GM10847 (cell line): ENCODE data around the gene SPATS2.

Experiments
- POLR2A ChIP-seq: IDR thresholded peaks from 2 replicates; pipeline ENCODE4 v1.6.1; 2011; ENCODE audit not compliant: insufficient read length; ENCODE audit errors: extremely low read depth

SPATS2 gene

DNA sequence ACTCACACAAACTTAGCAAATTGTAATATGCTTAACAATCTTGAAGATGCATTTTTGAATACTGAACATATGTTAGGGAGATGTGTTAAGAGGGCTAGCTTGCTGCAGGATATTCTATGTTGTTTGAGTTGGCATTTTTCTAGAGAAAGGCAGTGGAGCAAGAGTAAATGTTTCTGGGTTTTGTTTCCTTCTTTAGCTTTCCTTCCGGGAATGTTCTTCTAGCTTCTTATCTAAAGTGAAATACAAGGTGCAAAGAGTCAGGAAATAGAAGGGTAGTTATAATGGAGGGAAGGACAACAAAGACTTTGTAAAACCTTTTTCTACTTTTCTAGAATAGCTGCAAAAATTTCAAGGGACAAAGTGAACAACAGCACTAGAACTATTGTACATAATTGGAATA is 94.0 kb downstream of the SPATS2 start:
- no peak for TF ChIP-seq POLR2A

DNA sequence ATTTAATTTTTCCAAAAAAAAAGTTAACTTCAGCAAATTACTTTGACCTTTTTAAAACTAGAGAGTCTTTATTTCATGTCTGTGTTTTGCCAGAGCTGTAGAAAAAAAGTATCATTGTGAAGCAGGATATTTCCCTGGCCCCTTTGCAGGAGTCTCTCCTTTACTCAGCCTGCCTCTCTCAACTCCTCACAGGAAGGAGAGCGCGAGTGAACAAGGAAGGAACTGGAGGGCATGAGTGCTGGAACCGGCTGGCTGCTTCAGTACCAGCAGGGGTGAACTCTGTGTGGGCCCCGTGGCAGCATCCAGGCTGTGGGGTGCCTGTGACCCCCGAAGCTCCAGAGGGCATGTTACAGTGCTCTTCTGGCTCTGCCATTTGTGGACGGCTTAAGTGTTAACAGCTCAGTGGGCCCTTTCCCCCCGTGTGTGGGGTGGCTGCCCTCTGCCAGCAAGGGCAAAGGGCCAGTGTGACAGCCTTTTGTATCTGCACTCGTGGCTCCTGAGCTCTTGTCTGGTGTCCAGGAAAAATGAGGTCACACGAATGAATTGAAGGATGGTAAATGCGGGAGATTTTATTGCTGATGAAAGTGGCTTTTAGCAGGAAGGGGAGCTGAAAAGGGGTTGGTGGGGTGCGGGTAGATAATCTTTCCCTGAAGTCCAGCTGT is 95.0 kb downstream of the SPATS2 start:
- TF ChIP-seq POLR2A: no peak

DNA sequence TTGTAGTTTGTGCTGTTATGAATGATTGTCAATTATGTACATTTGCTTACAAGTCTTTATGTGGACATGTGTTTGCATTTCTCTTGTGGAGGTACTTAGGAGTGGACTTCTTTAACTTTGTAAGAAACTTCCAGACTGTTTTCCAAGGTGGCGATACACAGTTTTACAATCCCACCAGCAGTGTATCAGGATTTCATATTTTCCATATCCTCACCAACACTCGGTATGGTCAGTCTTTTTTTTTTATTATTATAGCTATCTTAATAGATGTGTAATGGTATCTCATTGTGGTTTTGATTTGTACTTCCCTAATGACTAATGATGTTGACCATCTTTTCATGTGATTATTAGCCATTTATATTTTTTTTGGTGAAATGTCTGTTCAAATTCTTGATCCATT is 97.9 kb downstream of the SPATS2 start:
- TF ChIP-seq POLR2A: no peak

DNA sequence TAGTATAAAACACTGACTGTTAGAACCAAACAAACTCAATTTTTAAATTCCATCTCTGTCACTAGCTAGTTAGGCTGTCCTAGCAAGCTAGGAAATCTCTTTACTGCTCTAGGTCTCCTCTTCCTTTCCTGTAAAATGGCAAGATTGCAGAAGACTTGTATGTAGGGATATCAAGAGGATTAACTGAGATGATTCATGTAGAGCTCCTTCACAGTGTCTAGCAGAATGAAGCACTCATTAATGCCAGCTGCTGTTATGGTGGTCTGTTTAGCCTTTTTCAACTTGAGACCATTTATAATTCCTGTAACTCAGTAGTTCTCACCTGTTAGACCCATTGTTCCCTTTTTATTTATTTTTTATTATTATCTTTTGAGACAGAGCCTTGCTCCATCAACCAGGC is 103.7 kb downstream of the SPATS2 start:
- TF ChIP-seq POLR2A: no peak

DNA sequence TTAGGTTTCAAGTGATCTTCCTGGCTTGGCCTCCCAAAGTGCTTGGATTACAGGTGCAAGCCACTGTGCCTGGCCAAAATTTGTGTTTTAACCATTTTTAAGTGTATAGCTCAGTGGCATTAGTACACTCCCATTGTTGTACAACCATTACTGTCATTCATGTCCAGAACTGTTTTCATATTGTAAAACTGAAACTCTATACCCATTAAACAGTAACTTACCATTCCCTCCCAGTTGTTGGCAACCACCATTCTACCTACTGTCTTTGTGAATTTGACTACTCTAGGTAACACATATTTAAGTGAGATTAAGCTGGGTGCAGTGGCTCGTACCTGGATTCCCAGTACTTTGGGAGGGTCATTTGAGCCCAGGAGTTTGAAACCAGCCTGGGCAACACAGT is 104.3 kb downstream of the SPATS2 start:
- TF ChIP-seq POLR2A: no peak

DNA sequence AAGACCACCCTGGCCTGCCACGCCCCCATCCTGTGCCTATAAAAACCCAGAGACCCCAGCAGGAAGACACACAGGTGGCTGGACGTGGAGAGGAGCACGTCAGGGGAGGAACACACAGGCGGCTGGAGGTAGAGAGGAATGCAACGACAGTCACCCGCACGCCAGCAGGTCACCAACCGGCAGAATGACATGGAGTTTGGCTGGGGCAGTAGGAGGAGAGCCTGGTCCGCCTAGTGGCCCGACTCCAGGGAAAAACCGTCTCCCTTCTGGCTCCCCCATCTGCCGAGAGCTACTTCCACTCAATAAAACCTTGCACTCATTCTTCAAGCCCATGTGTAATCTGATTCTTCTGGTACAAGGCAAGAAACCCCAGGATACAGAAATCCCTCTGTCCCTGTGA is 108.8 kb downstream of the SPATS2 start:
- TF ChIP-seq POLR2A: no peak

DNA sequence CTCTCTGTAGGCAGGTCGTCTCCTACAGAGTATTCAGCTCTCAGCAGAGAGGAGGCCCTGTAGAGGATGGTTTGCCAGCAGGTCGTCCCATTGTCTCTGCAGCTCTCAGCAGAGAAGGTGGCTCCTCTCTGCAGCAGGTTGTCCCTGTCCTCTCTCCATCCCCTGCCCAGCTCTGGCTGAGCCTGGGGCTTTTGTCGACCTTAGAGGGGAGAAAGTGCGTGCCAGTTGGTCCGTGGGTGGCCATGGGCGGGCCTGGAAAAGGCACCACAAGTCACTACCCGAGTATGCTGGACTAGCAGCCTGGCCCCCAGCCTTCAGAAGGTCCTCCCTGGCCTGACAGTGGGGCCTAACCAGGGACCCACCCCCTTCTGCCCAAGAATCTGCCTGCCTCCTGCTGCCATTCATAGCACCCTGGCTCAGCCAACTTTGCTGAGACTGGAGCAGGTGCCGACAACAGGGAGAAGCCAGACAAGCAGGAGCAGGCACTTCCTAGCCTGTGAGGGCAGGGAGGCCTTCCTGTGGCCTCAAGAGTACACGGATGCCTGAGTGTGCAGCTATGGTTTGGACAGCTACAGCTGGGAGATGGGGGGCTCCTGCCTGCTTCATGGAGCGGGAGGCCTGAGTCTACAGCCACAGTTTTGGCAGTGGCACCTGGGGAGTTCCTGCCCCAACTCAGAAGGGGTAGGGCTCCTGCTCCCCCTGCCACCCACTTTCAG is 111.8 kb downstream of the SPATS2 start:
- no peak for TF ChIP-seq POLR2A

DNA sequence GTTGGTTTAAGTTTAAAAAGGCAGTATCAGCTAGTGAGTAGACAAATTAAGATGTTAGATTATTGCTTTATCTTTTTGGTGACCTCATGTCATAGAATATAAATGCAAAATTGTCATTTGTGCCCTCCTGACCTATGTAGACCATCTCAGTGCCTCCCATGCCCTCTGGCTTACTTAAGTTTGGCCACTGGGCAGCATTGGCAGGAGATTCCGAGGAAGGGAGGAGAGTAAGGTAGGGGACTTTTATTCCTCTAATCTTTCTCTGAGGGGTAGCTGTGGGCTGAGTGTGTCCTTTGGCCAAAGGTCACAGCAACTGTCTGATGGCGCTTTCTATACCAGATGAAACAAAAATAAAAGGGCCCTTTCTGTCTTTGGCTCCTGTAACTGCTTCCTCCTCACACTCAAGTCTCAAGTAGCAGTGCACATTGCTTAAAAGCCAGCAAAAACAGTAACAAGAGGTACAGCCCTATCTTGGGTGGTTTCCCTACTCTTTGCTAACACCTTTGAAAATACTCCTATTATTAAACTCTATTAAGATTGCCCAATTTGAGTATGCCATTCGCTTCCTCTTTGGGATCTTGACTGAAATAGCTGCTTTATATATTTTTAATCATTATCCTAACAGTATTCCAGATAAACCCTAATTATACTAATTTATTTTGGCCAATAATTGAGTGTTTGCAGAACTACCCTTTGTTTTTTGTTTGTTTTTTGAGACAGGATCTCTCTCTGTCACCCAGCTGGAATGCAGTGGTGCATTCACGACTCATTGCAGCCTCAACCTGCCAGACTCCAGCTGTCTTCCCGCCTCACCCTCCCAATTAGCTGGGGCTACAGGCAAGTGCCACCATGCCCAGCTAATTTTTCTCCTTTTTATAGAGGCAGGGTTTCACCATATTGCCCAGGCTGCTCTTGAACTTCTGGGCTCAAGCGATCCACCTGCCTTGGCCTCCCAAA is 115.1 kb downstream of the SPATS2 start:
- TF ChIP-seq POLR2A: no peak

DNA sequence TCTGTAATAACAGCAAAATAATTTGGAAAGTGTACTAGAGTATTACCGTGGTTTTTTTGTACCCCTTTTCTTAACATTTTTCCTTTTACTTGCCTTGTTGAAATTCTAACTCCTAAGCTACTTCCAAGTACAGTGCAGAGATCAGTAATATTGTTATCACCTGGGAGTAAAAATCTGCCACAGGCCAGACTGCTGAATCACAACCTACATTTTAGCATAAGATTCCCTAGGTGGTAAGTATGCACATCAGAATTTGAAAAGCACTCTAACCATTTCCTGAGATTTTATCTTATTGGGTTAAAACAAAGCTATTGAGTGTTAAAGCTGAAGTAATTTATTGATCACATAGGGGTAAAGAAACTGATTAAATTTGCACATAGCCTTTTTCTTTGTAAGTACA is 116.4 kb downstream of the SPATS2 start:
- TF ChIP-seq POLR2A: no peak

DNA sequence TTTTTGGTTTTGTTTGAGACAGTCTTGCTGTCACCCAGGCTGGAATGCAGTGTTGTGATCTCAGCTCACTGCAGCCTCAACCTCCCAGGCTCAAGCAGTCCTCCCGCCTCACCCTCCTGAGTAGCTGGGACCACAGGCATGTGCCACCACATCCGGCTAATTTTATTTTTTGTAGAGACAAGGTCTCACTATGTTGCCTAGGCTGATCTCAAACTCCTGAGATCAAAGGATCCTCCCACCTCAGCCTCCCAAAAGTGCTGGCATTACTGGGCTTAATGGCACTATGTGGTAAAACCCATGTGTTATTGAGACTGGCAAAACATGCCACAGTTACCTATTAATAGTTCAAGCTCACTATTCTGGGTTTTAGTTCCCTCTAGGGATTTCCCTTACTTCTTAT is 120.3 kb downstream of the SPATS2 start:
- TF ChIP-seq POLR2A: no peak

DNA sequence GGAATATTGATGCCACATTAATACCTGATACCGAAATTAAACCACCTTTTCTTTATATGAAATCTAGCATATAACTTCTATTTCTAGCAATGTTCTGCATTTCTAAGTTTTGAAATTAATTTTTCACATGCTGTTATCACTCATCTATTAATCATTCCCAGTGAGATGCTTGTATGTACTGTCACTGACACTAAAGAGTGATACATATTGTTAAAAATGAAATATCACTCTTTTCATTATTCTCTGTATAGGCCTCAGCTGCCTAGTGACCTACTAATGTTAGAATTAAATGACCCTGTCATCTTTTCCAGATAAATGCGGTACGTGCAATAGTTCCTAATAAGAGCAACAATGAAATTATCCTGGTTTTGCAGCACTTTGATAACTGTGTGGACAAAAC is 121.9 kb downstream of the SPATS2 start:
- TF ChIP-seq POLR2A: no peak

DNA sequence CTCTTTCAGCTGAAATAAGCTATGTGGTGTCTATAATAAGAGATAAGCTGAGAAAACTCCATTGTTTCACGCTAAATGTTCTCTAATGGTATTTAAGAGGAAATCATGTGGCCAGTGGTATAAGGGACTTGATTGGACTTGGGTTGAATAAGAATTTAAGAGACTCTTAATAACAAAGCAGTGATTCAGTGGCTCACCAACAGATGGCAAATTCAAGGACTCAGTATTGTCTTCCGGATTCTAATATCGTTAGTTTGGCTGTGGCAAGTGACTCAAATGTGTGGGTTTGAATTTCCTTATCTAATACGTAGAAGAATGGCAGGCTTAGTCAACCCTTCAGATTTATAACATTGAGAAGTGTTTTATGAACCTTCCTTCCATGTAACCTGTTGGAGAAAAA is 122.5 kb downstream of the SPATS2 start:
- no peak for TF ChIP-seq POLR2A

DNA sequence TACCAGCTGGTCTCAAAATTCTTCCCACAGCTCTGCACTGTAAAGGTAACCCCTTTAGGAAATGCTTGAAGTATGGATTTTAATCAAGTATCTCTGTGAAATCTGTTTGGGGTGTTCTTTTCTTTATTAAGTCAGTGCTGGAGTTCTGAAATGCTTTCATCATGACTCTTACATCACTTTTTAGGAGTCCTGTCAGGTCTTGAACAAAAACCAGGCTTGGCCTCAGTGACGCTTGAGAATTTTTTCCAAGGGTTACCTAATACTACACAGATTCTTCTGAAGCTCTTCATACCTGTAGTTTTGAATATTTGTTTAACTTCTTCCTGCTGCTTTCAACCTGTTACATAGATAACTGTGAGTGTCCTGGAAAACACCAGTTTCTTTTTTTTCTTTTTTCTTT is 124.6 kb downstream of the SPATS2 start:
- TF ChIP-seq POLR2A: no peak

DNA sequence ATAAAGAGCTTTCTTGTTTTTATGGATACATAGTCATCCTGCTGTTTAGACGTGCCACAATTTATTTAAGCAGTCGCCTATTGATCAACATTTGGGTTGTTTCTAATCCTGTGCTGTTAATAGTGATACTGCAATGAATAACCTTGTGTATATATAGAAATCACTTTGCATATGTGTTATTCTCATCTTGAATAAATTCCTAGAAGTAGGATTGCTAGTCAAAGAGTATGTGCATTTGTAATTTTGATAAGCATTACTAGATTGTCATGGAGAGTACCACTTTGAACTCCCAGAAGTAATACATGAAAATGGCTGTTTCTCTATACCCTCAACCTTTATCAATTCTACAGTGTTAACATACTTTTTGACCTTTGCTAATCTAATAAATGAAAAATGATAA is 126.6 kb downstream of the SPATS2 start:
- TF ChIP-seq POLR2A: no peak

DNA sequence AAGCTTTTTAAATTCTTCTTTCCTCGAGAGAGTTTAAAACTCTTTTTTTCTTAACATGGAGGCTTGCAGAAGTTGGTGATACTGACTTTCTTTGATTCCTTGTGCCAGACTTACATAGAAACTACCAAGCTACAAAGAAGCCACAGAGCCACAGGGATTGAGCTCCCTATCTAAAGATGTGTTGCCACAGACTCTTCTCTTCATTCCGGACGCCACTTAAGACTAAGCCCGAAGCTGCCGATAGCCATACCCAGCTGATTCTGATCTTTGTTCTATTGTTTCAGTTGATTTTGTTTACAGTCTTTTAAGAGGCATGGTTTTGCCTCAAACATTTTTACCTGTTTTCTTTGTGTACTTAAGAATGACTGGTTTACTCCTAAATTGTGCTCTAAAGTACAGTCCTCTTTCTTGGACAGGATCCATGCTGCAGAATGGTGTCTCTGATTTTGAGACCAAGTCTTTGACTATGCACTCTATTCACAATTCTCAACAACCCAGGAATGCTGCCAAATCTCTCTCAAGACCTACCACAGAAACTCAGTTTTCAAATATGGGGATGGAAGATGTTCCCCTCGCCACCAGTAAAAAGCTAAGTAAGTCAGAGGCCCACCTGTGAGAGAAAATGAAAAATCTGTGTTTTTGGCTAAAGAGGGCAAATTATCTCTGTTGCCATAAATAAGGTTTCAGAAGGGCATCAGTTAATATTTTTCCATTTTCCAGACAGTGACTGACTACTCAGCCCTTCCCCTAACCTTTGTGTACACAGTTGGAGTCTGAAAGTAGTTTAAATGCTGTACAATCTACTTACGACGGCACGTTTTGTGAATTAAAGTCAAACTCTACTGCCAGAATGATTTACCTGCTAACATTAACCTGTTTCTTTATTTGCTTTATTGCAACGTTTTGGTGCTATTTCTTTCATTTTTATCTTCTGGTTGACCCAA is 129.4 kb downstream of the SPATS2 start:
- no peak for TF ChIP-seq POLR2A
